Left ventricle myocardium inferior (tissue), 1 donor: Measurements from ENCODE around the gene SGSH. TPM values are rescaled to one million over a fixed set of nuclear protein-coding genes. Genes with fewer than 3 reads are reported as not detected.

Source experiments
- DNase-seq: peaks from one replicate; pipeline ENCODE4 v3.0.0-alpha.2; 2020
- H3K27ac ChIP-seq: fragments of 200-600 bp; replicated peaks from 2 replicates; pipeline ENCODE4 v1.8.0; 2021
- H3K27me3 ChIP-seq: fragments of 200-600 bp; 2 replicates; pipeline ENCODE4 v1.8.0; 2021; ENCODE audit warnings: low read depth
- H3K36me3 ChIP-seq: fragments of 200-600 bp; 2 replicates; pipeline ENCODE4 v1.8.0; 2021
- H3K4me1 ChIP-seq: fragments of 200-600 bp; 2 replicates; pipeline ENCODE4 v1.8.0; 2021
- H3K4me3 ChIP-seq: fragments of 200-600 bp; 2 replicates; pipeline ENCODE4 v1.8.0; 2021; ENCODE audit warnings: mild to moderate bottlenecking, moderate library complexity
- H3K9me3 ChIP-seq: fragments of 200-600 bp; replicated peaks from 2 replicates; pipeline ENCODE4 v1.8.0; 2021
- intact Hi-C: fragments of 100-400 bp; cut with micrococcal nuclease; formaldehyde crosslinking; loops from one replicate; pipeline ENCODE4 v1.11.0; 2022
- total RNA-seq: library from RNA; stranded (reverse); fragmentation: NEBNext Ultra II Directional; extraction: Animal tissue kit (Norgen Biotek cat#: 25700); gene quantifications from one replicate; pipeline ENCODE4 v1.2.1, GENCODE V29; 2021
- TF ChIP-seq, protein P1 (sequence below): fragments of 200-600 bp; IDR thresholded peaks from 2 replicates; pipeline ENCODE4 v1.8.0; 2021; ENCODE audit warnings: antibody characterized with exemption, mild to moderate bottlenecking, borderline replicate concordance
- donor health status: DM: no; HTN: yes; CAD: no; lungs with severe emphysema.

The SGSH gene
- total RNA-seq, 1 donor from 2014 or later, result 10.9 TPM

DNA sequence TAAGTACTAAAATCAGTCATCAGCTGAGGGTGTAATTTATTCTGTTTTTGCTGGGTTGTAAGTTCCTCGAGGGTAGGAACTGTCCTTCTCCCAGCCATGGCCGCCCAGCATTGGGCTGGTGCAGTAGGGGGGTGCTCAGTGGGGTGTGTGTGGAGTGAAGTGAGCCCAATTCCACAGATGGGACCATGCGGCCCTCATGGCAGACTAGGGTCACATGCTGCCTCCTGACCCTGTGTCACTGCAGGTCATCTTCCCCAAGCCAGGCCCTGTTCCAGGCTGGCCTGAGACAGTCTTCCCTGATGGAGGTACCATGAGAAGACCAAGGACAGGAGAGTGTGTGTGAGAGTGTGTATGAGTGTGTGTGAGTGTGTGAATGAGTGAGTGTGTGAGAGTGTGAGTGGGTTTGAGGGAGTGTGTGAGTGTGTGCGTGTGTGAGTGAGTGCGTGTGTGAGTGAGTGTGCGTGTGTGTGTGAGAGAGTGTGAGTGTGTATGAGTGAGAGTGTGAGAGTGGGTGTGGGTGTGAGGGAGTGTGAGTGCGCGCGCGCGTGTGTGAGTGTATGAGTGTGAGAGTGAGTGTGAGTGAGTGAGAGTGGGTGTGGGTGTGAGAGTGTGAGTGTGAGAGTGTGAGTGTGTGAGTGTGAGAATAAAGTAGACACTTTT is 3.8 kb upstream of the SGSH start:
- DNase-seq, result no peak
- no peak overlapping the region for H3K27ac ChIP-seq
- H3K9me3 ChIP-seq, result no peaks in the 10 kb centered on the region
- intact Hi-C loops, result no loop called here
- TF ChIP-seq, protein P1, sequence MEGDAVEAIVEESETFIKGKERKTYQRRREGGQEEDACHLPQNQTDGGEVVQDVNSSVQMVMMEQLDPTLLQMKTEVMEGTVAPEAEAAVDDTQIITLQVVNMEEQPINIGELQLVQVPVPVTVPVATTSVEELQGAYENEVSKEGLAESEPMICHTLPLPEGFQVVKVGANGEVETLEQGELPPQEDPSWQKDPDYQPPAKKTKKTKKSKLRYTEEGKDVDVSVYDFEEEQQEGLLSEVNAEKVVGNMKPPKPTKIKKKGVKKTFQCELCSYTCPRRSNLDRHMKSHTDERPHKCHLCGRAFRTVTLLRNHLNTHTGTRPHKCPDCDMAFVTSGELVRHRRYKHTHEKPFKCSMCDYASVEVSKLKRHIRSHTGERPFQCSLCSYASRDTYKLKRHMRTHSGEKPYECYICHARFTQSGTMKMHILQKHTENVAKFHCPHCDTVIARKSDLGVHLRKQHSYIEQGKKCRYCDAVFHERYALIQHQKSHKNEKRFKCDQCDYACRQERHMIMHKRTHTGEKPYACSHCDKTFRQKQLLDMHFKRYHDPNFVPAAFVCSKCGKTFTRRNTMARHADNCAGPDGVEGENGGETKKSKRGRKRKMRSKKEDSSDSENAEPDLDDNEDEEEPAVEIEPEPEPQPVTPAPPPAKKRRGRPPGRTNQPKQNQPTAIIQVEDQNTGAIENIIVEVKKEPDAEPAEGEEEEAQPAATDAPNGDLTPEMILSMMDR, result no peak
- peaks cover 30% of the 10 kb centered on the region for H3K4me1 ChIP-seq
- no peaks in the 10 kb centered on the region for H3K27me3 ChIP-seq
- no peak overlapping the region for H3K4me3 ChIP-seq
- H3K36me3 ChIP-seq, result peaks cover 20% of the 10 kb centered on the region

DNA sequence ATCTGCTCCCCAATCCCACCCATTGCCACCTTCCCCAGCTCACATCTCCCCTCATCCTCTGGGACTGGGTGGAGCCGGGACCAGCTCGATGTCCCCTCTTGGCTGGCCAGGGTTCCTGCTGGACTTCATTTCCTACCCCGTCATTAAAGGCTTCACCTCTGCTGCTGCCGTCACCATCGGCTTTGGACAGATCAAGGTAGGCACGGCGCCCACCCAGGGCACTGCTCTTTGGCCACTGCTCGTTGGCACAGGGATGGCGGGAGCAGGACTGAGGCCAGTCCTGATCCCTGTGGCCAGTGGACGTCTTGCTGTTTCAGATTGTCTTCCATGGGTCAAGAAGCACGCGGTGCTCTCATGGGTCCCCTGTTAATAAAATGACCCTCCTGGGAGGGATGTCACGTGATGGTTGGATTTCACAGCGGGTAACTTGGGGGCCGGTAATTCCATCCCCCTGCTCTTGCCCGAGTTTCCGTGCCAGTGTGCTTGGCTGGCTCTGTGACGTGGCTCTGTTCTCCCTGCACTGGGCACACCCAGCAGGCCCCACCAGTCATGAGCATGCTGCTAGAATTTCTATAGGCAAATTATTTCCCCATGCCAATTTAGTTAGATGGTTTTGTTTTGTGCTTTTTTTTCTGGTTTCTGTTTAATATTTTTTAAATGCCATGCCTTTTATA is 3.1 kb upstream of the SGSH start:
- no peaks in the 10 kb centered on the region for H3K9me3 ChIP-seq
- DNase-seq, result no peak
- intact Hi-C loops, result no loop called here

DNA sequence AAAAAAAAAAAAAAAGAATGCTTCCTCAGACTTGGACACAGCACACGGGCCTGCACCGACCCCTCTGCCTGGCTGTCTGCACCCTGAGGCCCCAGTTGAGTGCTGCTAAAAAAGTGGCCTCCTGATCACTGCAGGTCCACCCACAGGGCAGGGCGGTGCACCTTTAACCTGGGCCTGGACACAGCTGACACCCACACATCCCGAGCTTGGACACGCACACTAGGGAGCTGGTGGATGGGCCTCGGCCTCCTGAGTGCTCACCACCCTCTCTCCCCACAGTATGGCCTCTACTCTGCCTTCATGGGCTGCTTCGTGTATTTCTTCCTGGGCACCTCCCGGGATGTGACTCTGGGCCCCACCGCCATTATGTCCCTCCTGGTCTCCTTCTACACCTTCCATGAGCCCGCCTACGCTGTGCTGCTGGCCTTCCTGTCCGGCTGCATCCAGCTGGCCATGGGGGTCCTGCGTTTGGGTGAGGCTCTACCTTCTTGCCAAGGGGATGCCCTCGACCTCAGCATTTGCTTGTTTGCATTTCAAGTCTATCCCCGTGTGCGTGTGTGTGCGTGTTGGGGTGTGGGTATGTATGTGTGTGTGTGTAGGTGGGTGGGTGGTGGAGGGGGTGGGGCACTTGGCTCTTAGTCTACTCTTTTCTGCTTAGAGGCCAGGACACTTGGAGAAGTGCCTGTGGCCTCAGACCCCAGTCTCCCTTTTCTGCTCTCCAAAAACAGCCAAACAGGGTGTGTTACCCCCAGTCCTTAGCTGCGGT is 2.4 kb upstream of the SGSH start:
- intact Hi-C loops, result no loop called here
- H3K36me3 ChIP-seq, result peaks cover 7% of the 10 kb centered on the region
- H3K27ac ChIP-seq, result no peak overlapping the region
- H3K4me1 ChIP-seq, result peaks cover 30% of the 10 kb centered on the region
- DNase-seq, result no peak
- TF ChIP-seq, protein P1, result no peak
- H3K9me3 ChIP-seq, result no peaks in the 10 kb centered on the region
- no peaks in the 10 kb centered on the region for H3K27me3 ChIP-seq
- H3K4me3 ChIP-seq, result no peak overlapping the region

More for the DNA sequence above, 3.1 kb upstream of the SGSH start:
- Histone ChIP-seq H3K4me1 (peaks cover 30% of the 10 kb centered on the region), H3K36me3 (peaks cover 13% of the 10 kb centered on the region), H3K27ac (no peak overlapping the region), H3K27me3 (no peaks in the 10 kb centered on the region), H3K4me3 (no peak overlapping the region)
- TF ChIP-seq, protein P1, result no peak

DNA sequence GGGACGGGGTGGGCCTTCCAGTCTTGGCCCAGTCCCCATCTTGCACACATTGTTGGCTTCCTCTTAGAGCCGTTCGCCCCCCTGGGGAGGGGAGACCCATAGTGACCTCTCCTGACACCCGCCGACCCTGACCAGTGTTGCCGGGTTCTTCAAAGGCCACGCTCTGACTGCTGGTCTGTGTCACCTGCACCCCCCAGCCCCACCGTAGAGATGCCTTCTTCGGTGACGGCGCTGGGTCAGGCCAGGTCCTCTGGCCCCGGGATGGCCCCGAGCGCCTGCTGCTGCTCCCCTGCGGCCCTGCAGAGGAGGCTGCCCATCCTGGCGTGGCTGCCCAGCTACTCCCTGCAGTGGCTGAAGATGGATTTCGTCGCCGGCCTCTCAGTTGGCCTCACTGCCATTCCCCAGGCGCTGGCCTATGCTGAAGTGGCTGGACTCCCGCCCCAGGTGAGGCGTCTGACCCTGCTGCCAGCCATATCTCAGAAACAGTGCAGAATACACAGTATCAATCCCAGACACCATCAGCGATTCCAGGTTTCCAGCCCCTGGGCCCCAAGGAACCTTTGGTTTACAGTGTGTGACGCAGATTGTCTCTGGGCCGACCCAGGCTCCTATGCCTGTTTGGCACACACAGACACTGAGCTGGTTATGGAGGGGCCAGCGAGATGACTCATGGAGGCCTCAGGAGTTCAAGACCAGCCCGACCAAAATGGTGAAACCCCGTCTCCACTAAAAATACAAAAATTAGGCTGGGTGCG is 1.4 kb upstream of the SGSH start:
- H3K36me3 ChIP-seq, result peaks cover 8% of the 10 kb centered on the region
- H3K27me3 ChIP-seq, result no peaks in the 10 kb centered on the region
- no peak for DNase-seq
- H3K4me3 ChIP-seq, result peak overlapping the region; percentile 98
- intact Hi-C loops, result no loop called here
- TF ChIP-seq, protein P1, result no peak
- no peaks in the 10 kb centered on the region for H3K9me3 ChIP-seq
- H3K27ac ChIP-seq, result no peak overlapping the region
- peaks cover 30% of the 10 kb centered on the region for H3K4me1 ChIP-seq

DNA sequence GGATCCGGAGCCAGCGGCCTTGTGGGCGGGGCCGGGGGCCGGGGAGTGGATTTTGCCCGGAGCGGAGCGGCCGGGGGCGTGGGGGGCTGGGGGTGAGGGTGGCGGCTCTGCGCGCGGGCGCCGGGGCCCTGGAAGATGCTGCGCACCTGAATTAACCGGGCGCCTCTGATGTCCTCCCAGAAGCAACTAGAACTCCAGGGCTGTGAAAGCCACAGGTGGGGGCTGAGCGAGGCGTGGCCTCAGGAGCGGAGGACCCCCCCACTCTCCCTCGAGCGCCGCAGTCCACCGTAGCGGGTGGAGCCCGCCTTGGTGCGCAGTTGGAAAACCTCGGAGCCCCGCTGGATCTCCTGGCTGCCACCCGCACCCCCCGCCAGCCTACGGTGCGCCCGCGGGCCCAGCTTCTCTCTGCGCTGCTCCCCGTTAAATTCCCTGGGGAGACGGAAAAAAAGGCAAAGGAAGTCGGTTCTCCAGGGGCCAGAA is 643 bp upstream of the SGSH start:
- Histone ChIP-seq H3K9me3 (no peaks in the 10 kb centered on the region), H3K4me1 (peaks cover 30% of the 10 kb centered on the region), H3K36me3 (peaks cover 16% of the 10 kb centered on the region), H3K4me3 (peak overlapping the region; percentile 98), H3K27ac (peak overlapping the region; percentile 83), H3K27me3 (no peaks in the 10 kb centered on the region)
- intact Hi-C loops, result no loop called here
- TF ChIP-seq, protein P1, result no peak
- DNase-seq, result no peak
